ENCODE measurements around the gene MLLT10. TPM values are rescaled to one million over a fixed set of nuclear protein-coding genes. Genes with fewer than 3 reads are reported as not detected.

The MLLT10 gene
- total RNA-seq, 1 experiment from 2014 or later = 45.2 TPM

GRCh38 chr10:21764466-21765189 is 230.6 kb downstream of the MLLT10 start:
- Histone ChIP-seq H3K79me2 (ENCODE audit: insufficient read depth, low read length) (no peaks in the 10 kb centered on the region), H4K20me1 (ENCODE audit: insufficient read depth) (no peaks in the 10 kb centered on the region), H3K36me3 (ENCODE audit: control insufficient read depth in 1 of 2, insufficient read depth in 2 of 2, low read length in 2 of 2) (no peaks in the 10 kb centered on the region), H3K27me3 (ENCODE audit: insufficient read depth, low read length) (no peaks in the 10 kb centered on the region), H3K9me2 (ENCODE audit: insufficient read depth) (no peaks in the 10 kb centered on the region), H3K4me3 (replicated peaks in 1 of 2; ENCODE audit: low read depth in 1 of 2, low read length in 2 of 2) (no peak overlapping the region), H3K4me1 (ENCODE audit: control insufficient read depth in 1 of 2, insufficient read depth in 2 of 2, low read length in 2 of 2) (no peaks in the 10 kb centered on the region), H3K27ac (ENCODE audit: low read depth, low read length) (no peak overlapping the region), H3K4me2 (ENCODE audit: low read length) (no peak overlapping the region), H3K9ac (ENCODE audit: low read length) (no peak overlapping the region), H3K9me3 (ENCODE audit: control insufficient read depth in 1 of 2, insufficient read depth in 1 of 2, low read depth in 1 of 2, low read length in 2 of 2) (no peaks in the 10 kb centered on the region), H2AFZ (ENCODE audit: low read depth, low read length, poor library complexity, severe bottlenecking) (no peak overlapping the region)
- intact Hi-C loops (cut with micrococcal nuclease) = loop anchor here (5.0 kb wide), 1 partner anchor 83 kb away; no protein-coding TSS in a partner anchor
- BruUV-seq (replicated peaks) = no TSS peak
- no peak for DNase-seq (ENCODE audit: low read depth, low spot score)
- TF ChIP-seq ZNF274 (IDR thresholded peaks at IDR 0.05; ENCODE audit: low read depth, low read length) (no peak), CBX3 (IDR thresholded peaks at IDR 0.05; ENCODE audit: low read depth) (no peak), EZH2 (IDR thresholded peaks at IDR 0.05) (no peak), ELF1 (IDR thresholded peaks at IDR 0.05; ENCODE audit: borderline replicate concordance, low read depth) (no peak), POLR2AphosphoS5 (IDR thresholded peaks at IDR 0.05; ENCODE audit: low read depth, low read length) (no peak), REST (IDR thresholded peaks at IDR 0.05; ENCODE audit: low read depth) (no peak)
- ChIA-PET POLR2A (no interaction called here), CTCF (no interaction called here), RAD21 (ENCODE audit: low non-redundant PET in 1 of 2, low total read pairs in 2 of 2, uncharacterized antibody in 2 of 2, unreplicated experiment in 2 of 2) (no interaction called here)
- no peak for ATAC-seq
